Large intestine (tissue), 3 donors: ENCODE measurements around the gene LPP. TPM values are rescaled to one million over a fixed set of nuclear protein-coding genes. Genes with fewer than 3 reads are reported as not detected.
"Not testable (repeated sequence)": the region's sequence is repeated elsewhere in the genome, so short reads cannot be mapped to it uniquely, and the experiment has no call there.

Experiments
- DNase-seq, 2 donors: peaks; one replicate each; pipeline versions ENCODE4 v3.0.0 to v3.0.0-alpha.2; 2013
- H3K27ac ChIP-seq: one replicate; pipeline ENCODE4 v1.5.1; 2013; ENCODE audit warnings: low read length
- H3K27me3 ChIP-seq: 2 replicates; pipeline ENCODE4 v1.6.1; 2013; ENCODE audit warnings: low read length; ENCODE audit not compliant: control insufficient read depth, insufficient read depth
- H3K36me3 ChIP-seq: 2 replicates; pipeline ENCODE4 v1.6.1; 2013; ENCODE audit warnings: low read length; ENCODE audit not compliant: control insufficient read depth, insufficient read depth
- H3K4me1 ChIP-seq: one replicate; pipeline ENCODE4 v1.6.1; 2013; ENCODE audit warnings: low read length; ENCODE audit not compliant: control insufficient read depth, insufficient read depth
- H3K4me3 ChIP-seq: one replicate; pipeline ENCODE4 v1.5.1; 2013; ENCODE audit warnings: low read length
- H3K9me3 ChIP-seq: one replicate; pipeline ENCODE4 v1.6.1; 2013; ENCODE audit warnings: mild to moderate bottlenecking, low read depth, low read length, moderate library complexity; ENCODE audit not compliant: control insufficient read depth
- WGBS: methylation state at CpG from one replicate; pipeline ENCODE4 v1.1.5; 2013; ENCODE audit warnings: low lambda C conversion rate; ENCODE audit not compliant: insufficient coverage; 5-methylcytosine and 5-hydroxymethylcytosine counted together
- polyA plus RNA-seq: library from polyadenylated mRNA; unstranded; fragments of 120-200 nt; gene quantifications from one replicate; pipeline ENCODE4 v1.2.1, GENCODE V29; 2013

Gene LPP
- polyA plus RNA-seq, 1 donor, result 41.2 TPM

DNA sequence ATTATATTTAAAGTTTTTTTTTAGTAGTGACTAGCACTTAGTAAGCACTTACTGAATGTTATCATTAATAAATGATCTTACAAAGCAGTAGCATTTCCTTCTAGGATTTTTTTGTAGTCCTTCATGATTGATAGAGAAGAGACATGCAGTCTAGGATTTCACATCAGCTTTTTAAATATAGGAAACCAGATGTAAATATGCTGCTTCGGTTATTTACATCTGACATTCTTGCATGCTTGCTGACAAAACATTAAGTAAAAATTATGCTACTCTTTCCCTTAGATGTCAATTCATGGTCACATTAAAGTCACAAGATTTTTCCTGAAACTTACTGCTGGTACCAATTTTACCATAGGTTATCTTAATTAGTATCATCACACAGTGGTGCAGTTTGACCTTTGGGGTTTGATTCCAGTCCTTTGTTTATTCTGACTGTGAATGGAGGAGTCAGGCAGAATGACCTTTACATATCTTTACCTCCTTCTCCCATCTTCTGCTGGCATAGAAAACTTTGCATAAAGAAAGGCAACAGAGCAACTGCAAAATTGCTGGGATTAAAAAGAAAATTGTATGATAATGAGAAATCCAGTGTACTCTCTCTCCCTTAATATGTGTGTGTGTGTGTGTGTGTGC, 286.5 kb downstream of the LPP start:
- peak overlapping the region; percentile 16 for H3K27ac ChIP-seq
- WGBS, result no CpG with 5 or more reads among the region's 1 CpG
- no peak for DNase-seq

DNA sequence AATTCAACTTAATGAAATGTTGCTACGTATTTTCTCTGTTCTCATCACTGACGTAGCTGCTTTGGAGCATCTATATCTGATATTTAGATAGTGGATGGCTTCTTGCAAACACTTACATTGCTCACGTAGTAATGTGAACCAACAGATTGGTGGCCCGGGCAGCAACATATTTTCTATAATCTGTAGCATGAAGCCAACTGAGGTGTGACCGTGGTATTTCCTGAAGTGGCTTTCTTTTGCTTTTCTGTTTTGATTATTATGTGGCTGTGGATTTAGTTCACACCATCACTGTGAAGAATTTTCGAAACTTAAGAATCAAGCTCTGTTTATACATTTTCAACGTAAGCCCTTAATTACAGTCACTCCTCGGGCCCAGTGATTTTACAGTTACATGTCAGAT, 288.5 kb downstream of the LPP start:
- Histone ChIP-seq H3K27ac (no peak overlapping the region), H3K9me3 (no peaks in the 10 kb centered on the region), H3K27me3 (no peaks in the 10 kb centered on the region), H3K36me3 (peaks cover 2% of the 10 kb centered on the region), H3K4me3 (no peak overlapping the region), H3K4me1 (peaks cover 4% of the 10 kb centered on the region)
- 100% methylated on average over 3 of the region's 8 CpGs for WGBS
- no peak for DNase-seq

More for the DNA sequence above, 286.5 kb downstream of the LPP start:
- H3K36me3 ChIP-seq, result peaks cover 2% of the 10 kb centered on the region
- H3K27me3 ChIP-seq, result no peaks in the 10 kb centered on the region
- peaks cover 4% of the 10 kb centered on the region for H3K4me1 ChIP-seq
- no peaks in the 10 kb centered on the region for H3K9me3 ChIP-seq
- no peak overlapping the region for H3K4me3 ChIP-seq

DNA sequence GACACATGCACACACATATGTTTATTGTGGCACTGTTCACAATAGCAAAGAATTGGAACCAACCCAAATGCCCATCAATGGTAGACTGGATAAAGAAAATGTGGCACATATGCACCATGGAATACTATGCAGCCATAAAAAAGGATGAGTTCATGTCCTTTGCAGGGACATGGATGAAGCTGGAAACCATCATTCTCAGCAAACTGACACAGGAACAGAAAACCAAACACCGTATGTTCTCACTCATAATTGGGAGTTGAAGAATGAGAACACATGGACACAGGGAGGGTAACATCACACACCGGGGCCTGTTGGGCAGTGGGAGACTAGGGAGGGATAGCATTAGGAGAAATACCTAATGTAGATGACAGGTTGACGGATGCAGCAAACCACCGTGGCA, 291.2 kb downstream of the LPP start:
- not testable (repeated sequence) for H3K27me3 ChIP-seq, H3K4me1 ChIP-seq, H3K36me3 ChIP-seq, DNase-seq, H3K9me3 ChIP-seq, H3K4me3 ChIP-seq, H3K27ac ChIP-seq
- WGBS, result no CpG with 5 or more reads among the region's 4 CpGs

DNA sequence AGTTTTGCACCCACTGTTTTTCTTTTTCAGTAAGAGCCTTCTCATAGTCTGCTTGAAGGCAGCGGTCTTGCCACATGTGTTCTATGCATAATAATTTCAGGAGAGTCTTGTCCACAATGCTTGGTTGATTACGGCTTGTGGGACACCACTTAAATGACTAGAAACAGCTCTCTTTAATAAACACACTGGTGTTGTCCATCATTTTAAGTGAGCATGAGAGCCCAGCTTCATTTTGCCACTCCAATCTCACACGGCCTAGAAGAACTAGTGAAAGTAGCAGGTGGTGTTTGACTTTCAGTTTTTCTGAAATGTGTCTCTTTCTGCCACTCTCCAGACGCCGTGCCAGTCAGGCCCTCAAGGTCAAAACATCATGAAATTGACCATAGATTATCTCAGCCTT, 292.1 kb downstream of the LPP start:
- H3K4me3 ChIP-seq, result no peak overlapping the region
- no peaks in the 10 kb centered on the region for H3K36me3 ChIP-seq
- no peak for DNase-seq
- no peaks in the 10 kb centered on the region for H3K27me3 ChIP-seq
- no CpG with 5 or more reads among the region's 5 CpGs for WGBS
- H3K9me3 ChIP-seq, result no peaks in the 10 kb centered on the region
- H3K4me1 ChIP-seq, result no peaks in the 10 kb centered on the region
- H3K27ac ChIP-seq, result no peak overlapping the region

DNA sequence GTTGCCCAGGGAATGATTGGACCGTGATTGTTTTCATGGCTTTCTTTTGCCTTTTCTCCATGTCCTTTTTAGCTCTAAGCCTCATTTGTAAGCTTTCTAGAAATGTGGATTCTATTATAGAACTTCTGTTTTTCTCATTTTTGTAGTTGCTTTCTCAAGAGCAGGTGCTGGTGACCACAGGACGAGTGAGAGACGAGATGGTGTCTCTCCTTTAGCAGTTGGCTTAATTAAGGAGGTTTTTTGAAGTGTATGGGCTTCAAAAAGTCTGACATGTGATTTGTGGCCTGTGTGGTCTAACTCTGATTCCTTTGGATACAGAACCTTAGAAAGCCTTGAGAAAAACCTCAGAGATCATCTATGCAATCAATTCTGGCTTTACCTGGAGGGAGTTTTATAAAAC, 292.8 kb downstream of the LPP start:
- Histone ChIP-seq H3K4me3 (no peak overlapping the region), H3K4me1 (no peaks in the 10 kb centered on the region), H3K9me3 (no peaks in the 10 kb centered on the region), H3K27ac (no peak overlapping the region), H3K36me3 (no peaks in the 10 kb centered on the region), H3K27me3 (no peaks in the 10 kb centered on the region)
- no peak for DNase-seq
- WGBS, result 100% methylated on average over 1 of the region's 3 CpGs

DNA sequence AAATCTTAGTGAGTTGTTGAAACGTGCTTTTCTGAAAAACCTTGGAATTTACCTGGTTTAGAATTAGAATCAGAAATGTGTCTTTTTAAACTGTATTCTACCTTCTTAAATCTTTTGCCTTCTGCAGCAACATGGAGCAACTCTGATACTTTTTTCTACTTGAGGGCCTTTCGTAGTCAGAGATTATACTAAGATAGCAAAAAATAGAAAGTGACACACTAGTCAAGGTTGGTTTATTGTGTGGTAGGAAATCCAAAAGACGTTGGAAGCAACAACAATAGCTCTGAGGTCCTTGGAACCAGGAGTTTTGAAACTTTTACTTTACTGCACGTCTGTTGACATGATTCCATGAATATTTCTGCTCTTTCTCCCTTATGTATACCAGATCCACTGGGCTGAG, 294.9 kb downstream of the LPP start:
- Histone ChIP-seq H3K27ac (no peak overlapping the region), H3K4me3 (no peak overlapping the region), H3K36me3 (peaks cover 4% of the 10 kb centered on the region), H3K4me1 (no peaks in the 10 kb centered on the region), H3K27me3 (no peaks in the 10 kb centered on the region), H3K9me3 (no peaks in the 10 kb centered on the region)
- no CpG with 5 or more reads among the region's 4 CpGs for WGBS
- no peak for DNase-seq

DNA sequence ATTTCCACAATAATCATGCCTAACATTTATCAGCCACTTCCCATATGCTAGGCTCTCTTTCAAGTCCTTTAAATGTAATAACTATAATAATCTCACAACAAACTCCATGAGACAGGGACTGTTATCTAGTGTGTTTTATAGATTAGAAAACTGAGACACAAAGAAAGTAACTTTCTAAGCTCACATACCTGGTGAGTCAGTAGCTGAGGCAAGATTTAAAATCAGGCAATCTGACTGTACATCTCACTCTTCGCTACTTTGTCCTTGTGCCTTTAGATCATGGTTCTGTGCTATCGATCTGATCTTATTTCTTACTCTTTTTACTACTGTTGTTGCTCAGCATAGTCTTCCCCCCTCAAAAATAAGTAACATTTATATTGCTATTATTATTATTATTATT, 295.5 kb downstream of the LPP start:
- 80% methylated on average over 1 of the region's 2 CpGs for WGBS
- H3K36me3 ChIP-seq, result peaks cover 4% of the 10 kb centered on the region
- no peak overlapping the region for H3K4me3 ChIP-seq
- H3K27ac ChIP-seq, result no peak overlapping the region
- DNase-seq, result no peak
- no peaks in the 10 kb centered on the region for H3K9me3 ChIP-seq
- no peaks in the 10 kb centered on the region for H3K4me1 ChIP-seq
- no peaks in the 10 kb centered on the region for H3K27me3 ChIP-seq

DNA sequence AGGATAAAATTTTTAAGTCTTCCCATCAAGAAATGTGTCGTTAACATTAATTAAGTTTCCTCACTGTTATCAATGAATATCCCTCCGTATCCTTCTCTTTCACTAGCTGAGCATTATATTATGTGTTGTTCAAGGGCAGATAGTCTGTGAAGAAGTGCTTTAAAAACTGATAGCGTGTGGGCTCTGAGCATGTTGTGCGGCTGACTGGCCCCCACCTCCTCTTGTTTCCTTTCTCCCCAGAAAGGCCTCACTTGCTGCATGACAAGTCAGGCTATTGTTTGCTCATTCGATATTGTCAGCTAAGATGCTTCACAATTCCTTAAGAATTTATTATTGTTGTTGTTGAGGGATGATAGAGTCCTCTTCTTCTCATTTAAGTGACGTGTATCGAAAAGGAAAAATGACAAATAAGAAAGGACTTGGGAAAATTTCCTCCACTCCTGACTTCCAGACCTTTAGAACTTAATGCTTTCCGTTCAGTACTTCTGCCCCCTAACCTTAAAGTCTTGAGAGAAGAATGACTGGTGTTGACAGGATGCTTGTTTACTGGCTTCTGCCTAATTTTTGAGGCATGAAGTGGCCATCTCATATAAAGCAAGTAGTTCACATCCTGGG, 298.3 kb downstream of the LPP start:
- Histone ChIP-seq H3K27ac (no peak overlapping the region), H3K4me3 (no peak overlapping the region), H3K27me3 (no peaks in the 10 kb centered on the region), H3K4me1 (no peaks in the 10 kb centered on the region), H3K9me3 (no peaks in the 10 kb centered on the region), H3K36me3 (peaks cover 4% of the 10 kb centered on the region)
- 100% methylated on average over 2 of the region's 8 CpGs for WGBS
- no peak for DNase-seq

DNA sequence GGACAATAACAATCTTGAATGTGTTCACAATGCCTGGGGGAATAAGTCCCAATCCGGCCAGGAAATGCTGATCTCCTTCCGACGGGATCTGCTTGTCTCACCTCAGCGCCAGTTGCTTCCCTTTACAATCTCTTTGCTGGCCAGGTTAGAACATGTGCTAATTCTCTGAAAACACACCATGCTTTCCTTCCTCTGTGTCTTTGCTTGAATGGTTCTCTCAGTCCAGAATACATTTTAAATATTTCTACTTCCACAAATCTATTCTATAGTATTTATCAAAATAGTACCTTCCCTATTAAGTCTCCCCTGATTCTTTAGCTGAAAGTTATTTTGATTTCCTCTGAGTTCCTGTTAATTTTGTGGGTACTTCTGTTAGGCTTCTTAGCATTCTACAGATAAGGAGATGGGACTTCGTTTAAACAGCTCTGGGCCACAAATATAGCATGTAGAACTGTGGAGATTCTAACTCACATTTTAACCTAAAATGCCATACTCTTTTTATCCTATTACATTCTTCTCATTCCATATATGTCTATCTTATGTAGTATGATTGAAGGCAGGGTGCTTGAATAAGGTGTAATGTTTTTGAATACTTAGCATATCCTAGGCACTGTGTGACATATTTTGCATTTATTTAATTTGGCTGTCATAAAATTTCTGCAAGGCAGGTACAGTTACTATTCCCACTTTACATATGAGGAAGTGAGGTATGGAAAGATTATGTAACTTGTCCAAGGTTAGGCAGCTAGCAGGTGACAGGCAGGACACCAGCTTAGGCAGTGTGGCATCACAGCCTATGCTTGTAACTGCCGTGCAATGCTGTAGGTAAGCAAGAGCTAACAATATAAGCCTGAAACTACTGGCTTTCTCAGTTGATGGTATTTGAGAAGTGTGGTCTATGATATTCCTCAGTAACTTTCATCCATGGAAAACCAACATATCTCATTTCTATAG, 299.8 kb downstream of the LPP start:
- Histone ChIP-seq H3K9me3 (no peaks in the 10 kb centered on the region), H3K4me1 (no peaks in the 10 kb centered on the region), H3K4me3 (no peak overlapping the region), H3K27me3 (no peaks in the 10 kb centered on the region), H3K27ac (no peak overlapping the region), H3K36me3 (peaks cover 4% of the 10 kb centered on the region)
- no peak for DNase-seq
- no CpG with 5 or more reads among the region's 6 CpGs for WGBS

DNA sequence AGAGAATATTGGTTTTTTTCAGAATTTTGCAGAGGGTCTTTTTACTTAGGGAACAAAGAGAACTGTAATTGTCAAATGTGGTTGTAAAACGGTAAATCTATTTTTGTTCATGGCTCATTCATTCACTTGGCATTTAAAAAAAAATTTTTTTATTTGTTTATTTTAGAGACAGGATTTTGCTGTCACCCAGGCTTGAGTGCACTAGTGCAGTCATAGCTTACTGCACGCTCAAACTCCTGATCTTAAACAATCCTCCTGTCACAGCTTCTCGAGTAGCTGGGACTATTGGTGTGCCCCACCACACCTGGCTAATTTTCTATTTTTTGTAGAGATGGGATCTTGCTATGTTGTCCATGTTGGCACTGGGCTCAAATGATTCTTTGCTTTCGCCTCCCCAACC, 301.8 kb downstream of the LPP start:
- DNase-seq, result no peak
- Histone ChIP-seq H3K4me3 (no peak overlapping the region), H3K27me3 (no peaks in the 10 kb centered on the region), H3K36me3 (peaks cover 4% of the 10 kb centered on the region), H3K27ac (no peak overlapping the region), H3K9me3 (no peaks in the 10 kb centered on the region), H3K4me1 (no peaks in the 10 kb centered on the region)
- WGBS, result 100% methylated on average over 1 of the region's 4 CpGs
